ENCODE data around the gene PHLPP1. TPM values are rescaled to one million over a fixed set of nuclear protein-coding genes. Genes with fewer than 3 reads are reported as not detected.

PHLPP1 gene
- total and polyA plus RNA-seq, 2 of the 4 experiments (the other 2 are of a cell fraction), result 3.3 to 3.6 TPM

GRCh38 chr18:62918361-62918760 is 203.0 kb downstream of the PHLPP1 start:
- no TSS peak for BruUV-seq (replicated peaks)
- dilution Hi-C loops (cut with HindIII; ENCODE audit: low sequenced_read_pairs, unreplicated experiment), result no loop called here

More at GRCh38 chr18:62918361-62918760, 203.0 kb downstream of the PHLPP1 start:
- intact Hi-C loops (cut with micrococcal nuclease), result no loop called here
- Histone ChIP-seq H2BK20ac (ENCODE audit: low read depth, low read length) (no peak overlapping the region), H3K56ac (ENCODE audit: extremely low read depth, insufficient read depth, low read length) (no peak overlapping the region), H2BK5ac (ENCODE audit: low read depth, low read length, poor library complexity, severe bottlenecking) (no peak overlapping the region), H2AFZ (replicated peaks; ENCODE audit: low read length, poor library complexity) (no peak overlapping the region), H2BK120ac (ENCODE audit: low read depth, low read length) (no peak overlapping the region), H3K18ac (ENCODE audit: low read depth, low read length) (no peak overlapping the region), H3K23ac (ENCODE audit: low read depth, low read length) (no peak overlapping the region), H2AK5ac (ENCODE audit: low read depth, low read length) (no peak overlapping the region), H3K9me3 (ENCODE audit: control insufficient read depth, insufficient read depth, low read length) (no peaks in the 10 kb centered on the region), H2BK15ac (ENCODE audit: low read depth, low read length) (no peak overlapping the region), H3K36me3 (ENCODE audit: control insufficient read depth, insufficient read depth, low read length) (no peaks in the 10 kb centered on the region), H2AK9ac (replicated peaks; ENCODE audit: low read depth, low read length, poor library complexity) (no peak overlapping the region), H3K9ac (ENCODE audit: low read depth, low read length) (no peak overlapping the region), H3K4me3 (ENCODE audit: insufficient read depth, low read depth, low read length) (no peak overlapping the region), H3K4ac (ENCODE audit: low read depth, low read length) (no peak overlapping the region), H3K4me2 (ENCODE audit: low read depth, low read length) (no peak overlapping the region), H4K20me1 (ENCODE audit: insufficient read depth, low read length) (no peaks in the 10 kb centered on the region), H3K27me3 (ENCODE audit: control insufficient read depth, insufficient read depth, low read length) (no peaks in the 10 kb centered on the region), H3K79me1 (ENCODE audit: low read depth in 1 of 2, low read length in 2 of 2) (no peaks in the 10 kb centered on the region; a peak in 1 of 4 replicates), H3K27ac (ENCODE audit: insufficient read depth, low read length) (no peak overlapping the region), H3K14ac (replicated peaks; ENCODE audit: low read depth, low read length) (no peak overlapping the region), H3K4me1 (ENCODE audit: control insufficient read depth, insufficient read depth, low read length) (peaks cover 4% of the 10 kb centered on the region; the same call in 1 of the 2 replicates), H4K5ac (ENCODE audit: low read depth, low read length) (no peak overlapping the region), H3K9me1 (ENCODE audit: insufficient read depth, low read length) (no peaks in the 10 kb centered on the region), H4K91ac (ENCODE audit: insufficient read depth, low read depth, low read length) (no peak overlapping the region), H4K8ac (ENCODE audit: low read depth in 2 of 2, low read length in 2 of 2) (no peak overlapping the region)
- no peak for DNase-seq
- CTCF ChIA-PET, result no interaction called here
- TF ChIP-seq MAZ (IDR thresholded peaks at IDR 0.05; ENCODE audit: borderline replicate concordance, low read depth, low read length) (no peak), SMC3 (IDR thresholded peaks at IDR 0.05; ENCODE audit: low read depth, low read length) (no peak), CEBPB (IDR thresholded peaks at IDR 0.05; ENCODE audit: low read depth, low read length) (no peak), CHD1 (IDR thresholded peaks at IDR 0.05; ENCODE audit: low read depth, low read length) (no peak), NFE2L2 (IDR thresholded peaks at IDR 0.05; ENCODE audit: low read depth, low read length) (no peak), RFX5 (IDR thresholded peaks at IDR 0.05; ENCODE audit: low read depth, low read length) (no peak), RCOR1 (IDR thresholded peaks at IDR 0.05; ENCODE audit: insufficient replicate concordance, low read length) (no peak), CTCF (conservative IDR thresholded peaks at IDR 0.05; ENCODE audit: low read depth, low read length) (no peak), BHLHE40 (IDR thresholded peaks at IDR 0.05; ENCODE audit: low read depth, low read length) (no peak)
- POLR2A ChIA-PET (ENCODE audit: unreplicated experiment), result no interaction called here
- in situ Hi-C loops (cut with MboI; ENCODE audit: low sequenced_read_pairs), result no loop called here
- no peak for ATAC-seq (ENCODE audit: low read depth)

Data from IMR-90 (cell line).